PFSK-1 (cell line): ENCODE data around the gene RAD51AP1.

Source experiments
- FOXP2 ChIP-seq: optimal IDR thresholded peaks from 2 replicates; pipeline ENCODE3; 2011; ENCODE audit warnings: borderline replicate concordance, control low read depth, inconsistent platforms; ENCODE audit not compliant: insufficient read depth; ENCODE audit errors: extremely low read length, extremely low read depth
- POLR2AphosphoS5 ChIP-seq: IDR thresholded peaks from 2 replicates; pipeline ENCODE4 v1.6.1; 2012; ENCODE audit warnings: low read depth, mild to moderate bottlenecking, control low read depth, low read length, moderate library complexity
- REST ChIP-seq, 2 experiments: IDR thresholded peaks; 2 replicates each; pipeline versions ENCODE4 v1.6.1 to v1.8.0; 2011 to 2012; ENCODE audit warnings: low read depth in 2 of 2, low read length in 2 of 2, control low read depth in 1 of 2, inconsistent platforms in 1 of 2, mild to moderate bottlenecking in 1 of 2, moderate library complexity in 1 of 2; ENCODE audit not compliant: insufficient read depth in 1 of 2
- SIN3A ChIP-seq: IDR thresholded peaks from 2 replicates; pipeline ENCODE4 v1.6.1; 2012; ENCODE audit warnings: mild to moderate bottlenecking, low read length, moderate library complexity, borderline replicate concordance; ENCODE audit not compliant: insufficient read depth
- TAF1 ChIP-seq: IDR thresholded peaks from 2 replicates; pipeline ENCODE4 v1.6.1; 2012; ENCODE audit warnings: low read length, control low read depth, borderline replicate concordance; ENCODE audit not compliant: insufficient read depth

The RAD51AP1 gene

GRCh38 chr12:4588916-4589315, 50.2 kb downstream of the RAD51AP1 start:
- no peak for TF ChIP-seq FOXP2
- no peak for TF ChIP-seq REST (IDR thresholded peaks at IDR 0.05; ENCODE audit: insufficient read depth in 1 of 2, low read depth in 2 of 2, low read length in 2 of 2)
- no peak for TF ChIP-seq SIN3A
- TF ChIP-seq POLR2AphosphoS5: no peak
- TF ChIP-seq TAF1: no peak

DNA sequence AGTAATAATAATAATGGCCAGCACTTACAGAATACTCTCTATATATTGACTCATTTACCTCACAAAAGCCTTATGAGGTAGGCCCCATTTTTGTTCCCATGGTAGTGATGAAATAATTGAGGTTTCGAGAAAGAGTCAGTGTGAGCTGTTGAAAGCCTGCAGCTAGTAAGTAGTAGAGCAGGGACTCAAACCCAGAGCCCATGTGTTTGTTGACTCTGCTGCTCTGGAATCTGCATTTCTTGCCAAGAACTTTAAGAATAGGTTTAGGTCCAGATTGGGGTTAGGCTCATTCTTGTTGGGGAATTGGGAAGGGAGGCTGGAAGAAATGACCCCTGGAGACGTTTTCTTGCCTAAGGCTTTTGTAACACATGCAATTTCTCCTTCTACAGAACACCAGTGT, 51.3 kb downstream of the RAD51AP1 start:
- no peak for TF ChIP-seq FOXP2
- TF ChIP-seq REST (IDR thresholded peaks at IDR 0.05; ENCODE audit: insufficient read depth in 1 of 2, low read depth in 2 of 2, low read length in 2 of 2): no peak
- TF ChIP-seq TAF1: no peak
- TF ChIP-seq POLR2AphosphoS5: no peak
- TF ChIP-seq SIN3A: no peak

DNA sequence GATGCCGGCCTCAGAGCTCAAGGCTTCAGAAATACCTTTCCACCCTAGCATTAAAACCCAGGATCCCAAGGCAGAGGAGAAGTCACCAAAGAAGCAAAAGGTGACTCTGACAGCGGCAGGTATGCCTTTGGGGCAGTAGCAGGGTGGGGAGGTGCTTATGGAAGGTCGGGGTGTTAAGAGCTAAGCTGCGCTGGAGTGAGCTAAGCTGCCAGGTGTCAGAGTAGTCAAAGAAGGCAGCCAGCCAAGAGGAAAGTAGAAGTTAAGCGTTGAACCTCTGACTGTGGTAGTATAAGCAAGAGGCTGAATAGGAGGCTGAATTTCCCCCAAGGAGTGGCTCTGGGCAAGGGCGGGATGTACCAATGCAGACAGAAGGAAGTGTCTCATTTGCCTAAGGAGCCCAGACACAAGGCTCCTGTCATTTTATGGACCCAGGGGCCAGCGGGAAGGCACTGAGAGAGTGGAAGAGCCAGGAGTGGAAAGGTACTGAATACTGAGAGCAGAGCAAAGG, 52.5 kb downstream of the RAD51AP1 start:
- TF ChIP-seq REST (IDR thresholded peaks at IDR 0.05; ENCODE audit: insufficient read depth in 1 of 2, low read depth in 2 of 2, low read length in 2 of 2) (no peak), FOXP2 (no peak), TAF1 (no peak), POLR2AphosphoS5 (no peak), SIN3A (no peak)

DNA sequence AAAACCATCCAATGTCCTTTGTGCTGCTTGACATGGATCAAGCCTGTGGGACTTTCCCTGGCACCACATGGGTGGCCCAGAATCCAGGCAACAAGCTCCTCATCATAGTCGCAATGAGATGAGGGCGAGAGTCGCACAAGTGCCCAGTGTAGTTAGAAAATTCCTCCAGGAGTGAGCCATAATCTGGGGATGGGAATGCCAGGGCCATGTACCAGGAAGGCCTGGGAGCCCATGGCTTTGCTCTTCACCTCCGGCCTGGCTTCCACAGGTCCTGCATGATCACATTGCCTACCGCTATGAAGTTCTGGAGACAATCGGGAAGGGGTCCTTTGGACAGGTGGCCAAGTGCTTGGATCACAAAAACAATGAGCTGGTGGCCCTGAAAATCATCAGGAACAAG, 57.2 kb downstream of the RAD51AP1 start:
- TF ChIP-seq REST (IDR thresholded peaks at IDR 0.05; ENCODE audit: insufficient read depth in 1 of 2, low read depth in 2 of 2, low read length in 2 of 2): no peak
- no peak for TF ChIP-seq FOXP2
- TF ChIP-seq TAF1: no peak
- TF ChIP-seq POLR2AphosphoS5: no peak
- no peak for TF ChIP-seq SIN3A

GRCh38 chr12:4603421-4603820, 64.7 kb downstream of the RAD51AP1 start:
- TF ChIP-seq FOXP2 (no peak), REST (IDR thresholded peaks at IDR 0.05; ENCODE audit: insufficient read depth in 1 of 2, low read depth in 2 of 2, low read length in 2 of 2) (no peak), POLR2AphosphoS5 (no peak), TAF1 (no peak), SIN3A (no peak)
